HEK293 (cell line): ENCODE results near the gene MEF2C.
A peak's percentile ranks its signal among the peaks of the same experiment; 100 is the strongest.

Source experiments
- BCL11B ChIP-seq: fragments of 450-650 bp; formaldehyde crosslinking; IDR thresholded peaks from 2 replicates; pipeline ENCODE4 v1.5.1; 2016; ENCODE audit warnings: low read depth, missing biosample characterization, missing genetic modification characterization
- FEZF1 ChIP-seq: fragments of 450-650 bp; formaldehyde crosslinking; IDR thresholded peaks from 2 replicates; pipeline ENCODE4 v1.5.1; 2016; ENCODE audit warnings: missing biosample characterization, missing genetic modification characterization
- HOXC10 ChIP-seq: sonication (generic); formaldehyde crosslinking; IDR thresholded peaks from 2 replicates; pipeline ENCODE4 v1.8.1; 2023; ENCODE audit warnings: mild to moderate bottlenecking, missing genetic modification reagents
- IKZF3 ChIP-seq: fragments of 450-650 bp; IDR thresholded peaks from 2 replicates; pipeline ENCODE4 v1.5.0; 2018; ENCODE audit warnings: missing biosample characterization, mild to moderate bottlenecking, missing genetic modification characterization, moderate library complexity
- OSR2 ChIP-seq: fragments of 450-650 bp; formaldehyde crosslinking; IDR thresholded peaks from 2 replicates; pipeline ENCODE4 v1.5.1; 2016; ENCODE audit warnings: missing biosample characterization, missing genetic modification characterization
- PRDM1 ChIP-seq: fragments of 450-650 bp; formaldehyde crosslinking; IDR thresholded peaks from 2 replicates; pipeline ENCODE4; 2016; ENCODE audit warnings: missing biosample characterization, missing genetic modification characterization
- PRDM10 ChIP-seq: fragments of 450-650 bp; formaldehyde crosslinking; IDR thresholded peaks from 2 replicates; pipeline ENCODE4 v1.5.1; 2016; ENCODE audit warnings: missing biosample characterization, missing genetic modification characterization
- TCF7L2 ChIP-seq: IDR thresholded peaks from 2 replicates; pipeline ENCODE4 v1.6.1; 2011; ENCODE audit warnings: low read depth, mild to moderate bottlenecking, inconsistent platforms, low read length, moderate library complexity, borderline replicate concordance
- ZBTB10 ChIP-seq: fragments of 450-650 bp; formaldehyde crosslinking; IDR thresholded peaks from 2 replicates; pipeline ENCODE4 v1.5.1; 2016; ENCODE audit warnings: missing biosample characterization, missing genetic modification characterization
- ZBTB11 ChIP-seq: fragments of 450-650 bp; formaldehyde crosslinking; conservative IDR thresholded peaks from 2 replicates; pipeline ENCODE4 v1.5.1; 2016; ENCODE audit warnings: low read depth, missing biosample characterization, missing genetic modification characterization
- ZEB2 ChIP-seq: fragments of 450-650 bp; formaldehyde crosslinking; IDR thresholded peaks from 2 replicates; pipeline ENCODE4 v1.5.1; 2016; ENCODE audit warnings: missing biosample characterization, missing genetic modification characterization
- ZNF24 ChIP-seq: fragments of 450-650 bp; formaldehyde crosslinking; IDR thresholded peaks from 2 replicates; pipeline ENCODE4 v1.5.1; 2016; ENCODE audit warnings: missing biosample characterization, missing genetic modification characterization
- ZNF248 ChIP-seq: fragments of 450-650 bp; formaldehyde crosslinking; IDR thresholded peaks from 2 replicates; pipeline ENCODE4 v1.5.1; 2017; ENCODE audit warnings: missing biosample characterization, missing genetic modification characterization
- ZNF488 ChIP-seq: fragments of 450-650 bp; formaldehyde crosslinking; IDR thresholded peaks from 2 replicates; pipeline ENCODE4 v1.5.1; 2016; ENCODE audit warnings: missing biosample characterization, missing genetic modification characterization
- ZNF518A ChIP-seq: fragments of 450-650 bp; formaldehyde crosslinking; conservative IDR thresholded peaks from 2 replicates; pipeline ENCODE4 v1.5.1; 2016; ENCODE audit warnings: low read depth, missing biosample characterization, missing genetic modification characterization
- ZNF76 ChIP-seq: fragments of 450-650 bp; formaldehyde crosslinking; IDR thresholded peaks from 2 replicates; pipeline ENCODE4; 2016; ENCODE audit warnings: low read depth, missing biosample characterization, missing genetic modification characterization, borderline replicate concordance
- ZNF792 ChIP-seq: fragments of 450-650 bp; formaldehyde crosslinking; IDR thresholded peaks from 2 replicates; pipeline ENCODE4 v1.5.1; 2016; ENCODE audit warnings: missing biosample characterization, missing genetic modification characterization
- ZSCAN23 ChIP-seq: fragments of 450-650 bp; formaldehyde crosslinking; IDR thresholded peaks from 2 replicates; pipeline ENCODE4 v1.5.1; 2016; ENCODE audit warnings: missing biosample characterization, missing genetic modification characterization

MEF2C gene

GRCh38 chr5:88883836-88884607 is 1.0 kb upstream of the MEF2C start (continued):
- TF ChIP-seq ZNF518A (tag by site-specific recombination) (no peak), PRDM10 (tag by site-specific recombination) (peak; percentile 92), ZEB2 (tag by site-specific recombination) (peak; percentile 58), TCF7L2 (no peak; the same call in 1 of the 2 replicates), ZNF248 (no peak), IKZF3 (tag by site-specific recombination) (peak; percentile 25; the same call in 1 of the 2 replicates), ZBTB10 (no peak), ZNF24 (tag by site-specific recombination) (peak; percentile 20; the same call in 1 of the 2 replicates), ZBTB11 (tag by site-specific recombination) (peak; percentile 76), HOXC10 (CRISPR knock-in tag) (0 out of 2 replicates have a peak, but pooled peaks have one; percentile 70), PRDM1 (tag by site-specific recombination) (peak; percentile 53; the same call in 1 of the 2 replicates), ZNF488 (tag by site-specific recombination) (no peak), OSR2 (tag by site-specific recombination) (0 out of 2 replicates have a peak, but pooled peaks have one; percentile 27), BCL11B (tag by site-specific recombination) (no peak), ZNF76 (0 out of 2 replicates have a peak, but pooled peaks have one; percentile 35), FEZF1 (tag by site-specific recombination) (peak; percentile 95), ZNF792 (tag by site-specific recombination) (no peak), ZSCAN23 (tag by site-specific recombination) (no peak)
